Esophagus squamous epithelium (tissue), 5 donors: ENCODE results near the gene MEF2C. TPM values are rescaled to one million over a fixed set of nuclear protein-coding genes. Genes with fewer than 3 reads are reported as not detected.
"Not testable (repeated sequence)": the region's sequence is repeated elsewhere in the genome, so short reads cannot be mapped to it uniquely, and the experiment has no call there.

Source experiments
- DNase-seq: peaks from one replicate; lab custom pipeline; 2025; lab: John Stamatoyannopoulos, UW
- H3K27ac ChIP-seq, 4 donors: fragments of 200-600 bp; sonication (generic); one replicate each; pipeline ENCODE4 v1.5.1; 2016 to 2019; ENCODE audit warnings: mild to moderate bottlenecking in 1 of 4
- H3K27me3 ChIP-seq, 4 donors: fragments of 200-600 bp; sonication (generic); 1 replicate in 3 of 4; 2 replicates in 1 of 4; pipeline versions ENCODE4 v1.5.1 to v1.6.0; 2017 to 2021; ENCODE audit warnings: antibody characterized with exemption in 1 of 4
- H3K36me3 ChIP-seq, 3 donors: fragments of 200-600 bp; sonication (generic); one replicate each; pipeline ENCODE4 v1.5.1; 2016 to 2019
- H3K4me1 ChIP-seq, 3 donors: fragments of 200-600 bp; sonication (generic); one replicate each; pipeline ENCODE4 v1.5.1; 2017 to 2019
- H3K4me3 ChIP-seq, 4 donors: fragments of 200-600 bp; sonication (generic); 1 replicate in 3 of 4; 2 replicates in 1 of 4; pipeline ENCODE4 v1.5.1; 2016 to 2019; ENCODE audit warnings: mild to moderate bottlenecking in 2 of 4, moderate library complexity in 1 of 4
- H3K9me3 ChIP-seq, 3 donors: fragments of 200-600 bp; sonication (generic); one replicate each; pipeline ENCODE4 v1.5.1; 2016 to 2019
- POLR2A ChIP-seq, 4 donors: fragments of 450-650 bp; IDR thresholded peaks; one replicate each; pipeline ENCODE4 v1.6.1; 2017; ENCODE audit warnings: antibody characterized with exemption in 4 of 4, mild to moderate bottlenecking in 4 of 4, moderate library complexity in 3 of 4
- WGBS, 2 donors: methylation state at CpG; one replicate each; pipeline ENCODE4 v1.1.5; 2018; 5-methylcytosine and 5-hydroxymethylcytosine counted together
- intact Hi-C: fragments of 100-400 bp; cut with DNase I; formaldehyde crosslinking; loops from one replicate; pipeline ENCODE4 v1.15.0; 2022
- total RNA-seq, 4 donors: library from RNA; depleted of rRNA; stranded (reverse); fragments of >200 nt; gene quantifications; one replicate each; pipeline ENCODE4 v1.1.0, GENCODE V29; 2016
- TF ChIP-seq, protein P1 (sequence below), 6 experiments: fragments of 450-650 bp in 4 of 6; fragments of 200-600 bp in 2 of 6; sonication (generic) in 2 of 6; IDR thresholded peaks; one replicate each; pipeline ENCODE4 v1.5.1; 2016 to 2019; ENCODE audit warnings: antibody characterized with exemption in 6 of 6, mild to moderate bottlenecking in 4 of 6, moderate library complexity in 4 of 6
- donor health status: DM: yes; HTN: yes; CAD: no.

The MEF2C gene
- total RNA-seq, 4 donors from 2014 or later, result 3.1 to 17.5 (median 9.9) TPM

DNA sequence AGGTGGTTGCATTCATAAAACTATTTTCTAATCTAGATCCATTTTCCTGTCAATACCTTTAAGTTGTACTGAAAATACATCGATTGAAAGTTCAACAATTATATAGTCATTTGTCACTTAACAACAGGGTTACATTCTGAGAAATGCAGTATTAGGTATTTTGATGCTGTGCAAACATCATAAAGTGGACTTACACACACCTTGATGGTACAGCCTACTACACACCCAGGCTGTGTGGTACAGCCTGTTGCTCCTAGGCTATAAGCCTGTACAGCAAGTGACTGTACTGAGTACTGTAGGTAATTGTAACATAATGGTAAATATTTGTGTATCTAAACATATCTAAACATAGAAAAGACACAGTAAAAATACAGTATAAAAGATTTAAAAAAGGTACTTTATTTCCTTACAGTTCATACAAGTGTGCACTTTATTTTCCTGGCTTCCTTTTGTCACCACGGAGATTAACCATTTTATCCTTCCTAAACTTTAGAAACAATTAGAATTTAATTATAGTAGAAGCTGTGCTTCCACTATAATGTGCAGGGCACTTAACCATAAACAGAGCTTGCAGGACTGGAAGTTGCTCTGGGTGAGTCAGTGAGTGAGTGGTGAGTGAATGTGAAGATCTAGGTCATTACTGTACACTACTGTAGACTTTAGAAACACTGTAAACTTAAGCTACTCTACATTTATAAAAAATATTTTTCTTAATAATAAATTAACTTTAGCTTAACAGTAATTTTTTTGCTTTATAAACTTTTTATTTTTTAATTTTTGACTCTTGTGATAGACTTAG, 42.9 kb upstream of the MEF2C start:
- DNase-seq, result no peak
- H3K27ac ChIP-seq, result no peak overlapping the region
- no peaks in the 10 kb centered on the region for H3K27me3 ChIP-seq
- intact Hi-C loops, result no loop called here
- TF ChIP-seq POLR2A (IDR thresholded peaks at IDR 0.05), result no peak
- TF ChIP-seq, protein P1, sequence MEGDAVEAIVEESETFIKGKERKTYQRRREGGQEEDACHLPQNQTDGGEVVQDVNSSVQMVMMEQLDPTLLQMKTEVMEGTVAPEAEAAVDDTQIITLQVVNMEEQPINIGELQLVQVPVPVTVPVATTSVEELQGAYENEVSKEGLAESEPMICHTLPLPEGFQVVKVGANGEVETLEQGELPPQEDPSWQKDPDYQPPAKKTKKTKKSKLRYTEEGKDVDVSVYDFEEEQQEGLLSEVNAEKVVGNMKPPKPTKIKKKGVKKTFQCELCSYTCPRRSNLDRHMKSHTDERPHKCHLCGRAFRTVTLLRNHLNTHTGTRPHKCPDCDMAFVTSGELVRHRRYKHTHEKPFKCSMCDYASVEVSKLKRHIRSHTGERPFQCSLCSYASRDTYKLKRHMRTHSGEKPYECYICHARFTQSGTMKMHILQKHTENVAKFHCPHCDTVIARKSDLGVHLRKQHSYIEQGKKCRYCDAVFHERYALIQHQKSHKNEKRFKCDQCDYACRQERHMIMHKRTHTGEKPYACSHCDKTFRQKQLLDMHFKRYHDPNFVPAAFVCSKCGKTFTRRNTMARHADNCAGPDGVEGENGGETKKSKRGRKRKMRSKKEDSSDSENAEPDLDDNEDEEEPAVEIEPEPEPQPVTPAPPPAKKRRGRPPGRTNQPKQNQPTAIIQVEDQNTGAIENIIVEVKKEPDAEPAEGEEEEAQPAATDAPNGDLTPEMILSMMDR (IDR thresholded peaks at IDR 0.05), result no peak
- H3K4me1 ChIP-seq, result no peaks in the 10 kb centered on the region
- no peaks in the 10 kb centered on the region for H3K9me3 ChIP-seq
- no peaks in the 10 kb centered on the region for H3K36me3 ChIP-seq
- 74 to 79% methylated on average over 2 of the region's 2 CpGs for WGBS, 2 donors
- no peak overlapping the region for H3K4me3 ChIP-seq

DNA sequence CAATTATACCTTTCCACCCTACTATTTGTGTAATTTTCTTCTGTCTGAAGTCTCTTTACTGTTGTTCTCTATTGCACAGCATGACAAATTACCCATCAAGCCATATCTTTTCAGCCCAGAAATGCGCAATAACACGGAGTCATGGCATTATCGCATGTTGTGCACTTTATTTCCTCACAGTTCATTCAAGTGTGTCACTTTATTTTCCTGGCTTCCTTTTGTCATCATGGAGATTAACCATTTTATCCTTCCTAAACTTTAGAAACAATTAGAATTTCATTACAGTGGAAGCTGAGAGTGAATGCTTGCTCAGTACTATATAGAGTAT, 41.3 kb upstream of the MEF2C start:
- intact Hi-C loops, result no loop called here
- WGBS, 2 donors, result 69 to 85% methylated on average over 3 of the region's 3 CpGs
- no peaks in the 10 kb centered on the region for H3K36me3 ChIP-seq
- H3K4me1 ChIP-seq, result no peaks in the 10 kb centered on the region
- no peak overlapping the region for H3K4me3 ChIP-seq
- H3K27ac ChIP-seq, result no peak overlapping the region
- H3K27me3 ChIP-seq, result no peaks in the 10 kb centered on the region
- no peak for DNase-seq
- no peaks in the 10 kb centered on the region for H3K9me3 ChIP-seq
- TF ChIP-seq, protein P1 (IDR thresholded peaks at IDR 0.05), result no peak
- no peak for TF ChIP-seq POLR2A (IDR thresholded peaks at IDR 0.05)

DNA sequence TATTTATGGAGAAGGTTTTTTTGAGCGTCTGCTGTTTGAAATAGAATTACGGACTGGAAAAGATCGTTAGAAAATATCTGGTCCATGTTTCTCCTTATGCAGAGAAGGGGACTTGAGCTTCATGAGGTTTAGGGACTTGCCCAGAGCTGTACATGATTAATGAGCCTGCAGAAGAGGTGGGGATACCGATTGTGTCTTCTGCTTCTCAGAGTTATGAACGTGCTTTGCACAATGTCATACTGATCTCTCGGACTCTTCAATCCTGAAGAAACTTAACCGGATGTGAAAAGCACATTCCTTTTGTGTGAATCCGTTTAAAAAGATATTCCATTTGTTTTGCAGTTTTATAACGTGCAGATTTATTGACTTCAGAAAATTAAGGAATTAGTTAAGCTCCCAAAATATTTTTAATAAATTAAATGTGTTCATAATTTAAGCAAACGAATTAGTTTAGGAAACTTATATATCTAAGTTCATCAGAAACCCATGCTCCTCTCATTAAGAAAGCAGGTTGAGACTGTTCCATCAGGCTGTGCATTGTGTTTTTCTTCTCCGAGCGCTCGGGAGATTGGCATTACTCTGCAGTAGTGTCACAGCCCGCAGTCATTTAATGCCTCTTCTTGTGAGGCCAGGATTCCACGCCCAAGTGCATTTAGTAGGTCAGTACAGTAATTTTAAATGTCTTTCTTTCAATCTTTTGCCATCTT, 40.8 kb upstream of the MEF2C start:
- Histone ChIP-seq H3K27me3 (no peaks in the 10 kb centered on the region), H3K27ac (no peak overlapping the region), H3K4me3 (no peak overlapping the region), H3K4me1 (no peaks in the 10 kb centered on the region), H3K9me3 (no peaks in the 10 kb centered on the region), H3K36me3 (no peaks in the 10 kb centered on the region)
- TF ChIP-seq, protein P1 (IDR thresholded peaks at IDR 0.05), result no peak
- no peak for TF ChIP-seq POLR2A (IDR thresholded peaks at IDR 0.05)
- DNase-seq, result no peak
- intact Hi-C loops, result no loop called here
- WGBS, 2 donors, result 81 to 83% methylated on average over 15 of the region's 15 CpGs

DNA sequence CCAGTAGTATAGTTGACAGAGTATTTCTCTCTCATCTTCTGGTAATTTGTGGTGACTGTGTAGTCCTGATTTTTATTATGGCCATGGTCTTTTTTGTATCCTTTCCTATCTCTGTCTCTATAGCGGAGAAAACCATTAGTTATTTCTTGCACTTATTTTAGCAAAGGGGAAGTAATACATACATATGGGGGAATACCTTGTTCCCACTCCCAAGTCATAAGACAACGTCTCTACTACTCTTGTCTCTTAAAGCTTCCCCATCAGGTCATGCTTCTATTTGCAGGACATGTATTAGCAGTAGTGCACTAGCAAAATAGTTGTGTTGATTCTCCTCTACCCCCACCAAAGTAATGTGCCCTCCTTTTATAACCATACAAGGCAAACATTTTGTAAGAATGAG, 29.8 kb upstream of the MEF2C start:
- H3K9me3 ChIP-seq, DNase-seq, intact Hi-C loops, H3K27me3 ChIP-seq, H3K4me3 ChIP-seq, H3K4me1 ChIP-seq, H3K27ac ChIP-seq, H3K36me3 ChIP-seq: not testable (repeated sequence)
- WGBS, 2 donors, result 85 to 91% methylated on average over 2 of the region's 2 CpGs

DNA sequence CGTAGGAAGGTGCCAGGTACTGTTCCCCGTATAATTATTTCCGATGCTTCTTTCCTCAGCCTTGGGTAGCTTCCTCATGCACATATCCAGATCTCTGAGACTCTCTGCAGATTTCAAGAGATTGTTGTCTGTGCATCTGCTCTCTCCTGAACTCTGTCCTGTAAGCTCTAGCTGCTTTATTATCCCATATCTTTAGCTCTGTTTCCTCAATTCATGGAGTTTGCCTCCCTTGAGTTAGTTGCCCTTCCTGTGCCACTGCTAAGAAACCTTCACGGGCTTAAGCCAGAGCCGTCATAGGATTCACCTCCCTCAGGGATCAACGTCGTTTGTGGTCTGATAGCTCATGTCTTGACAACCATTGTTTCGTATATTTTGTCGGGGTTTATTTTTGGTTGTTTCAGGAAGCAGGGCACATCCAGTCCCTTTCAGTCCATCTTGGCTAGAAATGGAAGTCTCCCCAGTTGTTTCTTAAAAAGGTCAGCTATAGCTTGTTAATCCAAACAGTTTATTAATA, 28.1 kb upstream of the MEF2C start:
- H3K36me3 ChIP-seq, H3K4me3 ChIP-seq, intact Hi-C loops, H3K9me3 ChIP-seq, H3K27ac ChIP-seq, DNase-seq, H3K27me3 ChIP-seq, H3K4me1 ChIP-seq: not testable (repeated sequence)
- WGBS, 2 donors, result 70 to 86% methylated on average over 9 of the region's 9 CpGs

GRCh38 chr5:88904478-88904877, 21.5 kb upstream of the MEF2C start:
- DNase-seq, H3K27me3 ChIP-seq, H3K9me3 ChIP-seq, H3K36me3 ChIP-seq, H3K4me1 ChIP-seq, H3K4me3 ChIP-seq, intact Hi-C loops, H3K27ac ChIP-seq: not testable (repeated sequence)
- 71 to 72% methylated on average over 2 of the region's 2 CpGs for WGBS, 2 donors

DNA sequence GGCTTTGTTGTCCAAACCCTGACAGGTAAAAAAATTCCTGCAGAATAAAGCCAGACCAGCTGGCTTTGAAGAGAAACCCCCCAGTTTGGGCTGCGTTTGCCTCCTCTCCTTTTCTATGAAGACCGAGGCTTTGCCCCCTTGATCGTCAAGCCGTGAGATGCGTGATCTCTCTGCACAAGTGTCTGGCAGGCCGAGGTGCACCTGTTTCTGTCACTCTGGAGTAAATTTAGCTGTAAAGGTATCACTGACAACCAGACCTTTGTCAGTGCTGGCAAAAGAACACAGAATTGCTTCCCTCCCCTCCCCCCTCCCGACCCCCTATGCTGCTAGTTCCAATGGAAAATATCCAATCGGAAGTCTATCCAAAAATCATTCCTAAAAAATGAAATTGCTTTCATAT, 21.0 kb upstream of the MEF2C start:
- intact Hi-C loops, H3K36me3 ChIP-seq, H3K4me1 ChIP-seq, H3K27ac ChIP-seq, DNase-seq, H3K27me3 ChIP-seq, H3K4me3 ChIP-seq, H3K9me3 ChIP-seq: not testable (repeated sequence)
- 0% methylated on average over 1 of the region's 8 CpGs; no CpG with 5 or more reads in 1 of the 2 donors for WGBS, 2 donors

DNA sequence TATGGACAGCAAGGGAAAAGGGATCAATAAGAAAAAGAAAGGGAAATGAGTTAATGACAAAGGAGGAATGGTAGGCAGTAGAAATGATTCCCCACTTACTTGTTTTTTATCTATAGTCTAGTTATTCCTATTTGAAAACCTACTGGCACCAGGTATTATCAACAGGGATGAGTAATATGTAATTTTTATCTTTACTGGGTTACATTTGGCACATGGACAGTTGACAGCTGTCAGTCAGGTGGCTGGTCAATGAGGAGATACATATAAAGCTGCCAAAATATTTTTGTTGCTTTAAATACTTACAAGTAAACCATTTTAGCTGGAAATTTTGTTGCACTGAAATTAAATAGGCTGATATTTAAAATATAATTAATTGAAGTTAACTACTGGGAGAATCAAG, 18.1 kb upstream of the MEF2C start:
- intact Hi-C loops, H3K27me3 ChIP-seq, H3K27ac ChIP-seq, DNase-seq, H3K4me1 ChIP-seq, H3K36me3 ChIP-seq, H3K4me3 ChIP-seq, H3K9me3 ChIP-seq: not testable (repeated sequence)
